IgD-negative memory B cell (primary cell): ENCODE results near the gene DIDO1. TPM values are rescaled to one million over a fixed set of nuclear protein-coding genes. Genes with fewer than 3 reads are reported as not detected.
"Not testable (repeated sequence)": the region's sequence is repeated elsewhere in the genome, so short reads cannot be mapped to it uniquely, and the experiment has no call there.

Experiments
- H3K27ac Mint-ChIP-seq, 3 donors: one replicate each; pipeline ENCODE4 v1.8.0; 2020 to 2022; ENCODE audit warnings: mild to moderate bottlenecking in 3 of 3, mixed read lengths in 3 of 3, moderate library complexity in 1 of 3
- H3K27me3 Mint-ChIP-seq: one replicate; pipeline ENCODE4 v1.8.0; 2021; ENCODE audit warnings: mixed read lengths
- H3K36me3 Mint-ChIP-seq: one replicate; pipeline ENCODE4 v1.8.0; 2020; ENCODE audit warnings: mild to moderate bottlenecking, mixed read lengths
- H3K4me1 Mint-ChIP-seq, 3 donors: one replicate each; pipeline ENCODE4 v1.8.0; 2020 to 2022; ENCODE audit warnings: mixed read lengths in 3 of 3, mild to moderate bottlenecking in 1 of 3
- H3K4me3 Mint-ChIP-seq, 4 donors: one replicate each; pipeline ENCODE4 v1.8.0; 2020 to 2022; ENCODE audit warnings: mild to moderate bottlenecking in 4 of 4, mixed read lengths in 4 of 4, moderate library complexity in 3 of 4
- H3K9me3 Mint-ChIP-seq, 3 donors: one replicate each; pipeline ENCODE4 v1.8.0; 2020 to 2021; ENCODE audit warnings: mixed read lengths in 3 of 3, mild to moderate bottlenecking in 1 of 3
- polyA plus RNA-seq: library from polyadenylated mRNA; unstranded; fragments of 300-500 nt; fragmentation: Illumina TruSeq; gene quantifications from one replicate; pipeline ENCODE4 v1.2.3, GENCODE V29; 2021

Gene DIDO1
- polyA plus RNA-seq, 1 donor from 2014 or later: 42.8 TPM

DNA sequence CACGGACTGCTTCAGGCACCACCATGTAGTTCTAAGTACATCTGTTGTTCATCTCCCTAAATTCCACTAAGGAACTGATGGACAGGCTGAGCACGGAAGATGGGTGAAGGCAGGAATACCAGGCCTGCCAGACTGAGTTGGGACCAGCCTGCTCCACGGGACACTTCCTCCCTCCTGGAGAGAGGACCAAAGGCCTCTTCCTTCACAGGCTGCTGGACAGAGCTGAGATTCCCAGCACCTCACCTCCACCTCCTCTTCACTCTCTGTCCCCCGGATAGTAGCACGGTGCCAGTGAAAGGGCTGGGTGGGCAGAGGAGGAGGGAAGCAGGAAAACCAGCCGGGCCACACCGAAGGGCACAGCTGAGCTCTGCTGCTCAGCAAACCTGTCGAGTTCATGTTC, 41.7 kb downstream of the DIDO1 start:
- Mint-ChIP-seq H3K36me3 (no peaks in the 10 kb centered on the region), H3K27ac (no peak overlapping the region), H3K9me3 (no peaks in the 10 kb centered on the region), H3K27me3 (no peaks in the 10 kb centered on the region), H3K4me3 (no peak overlapping the region), H3K4me1 (peaks cover 0 to 4% (median 2%) of the 10 kb centered on the region in 3 donors)

DNA sequence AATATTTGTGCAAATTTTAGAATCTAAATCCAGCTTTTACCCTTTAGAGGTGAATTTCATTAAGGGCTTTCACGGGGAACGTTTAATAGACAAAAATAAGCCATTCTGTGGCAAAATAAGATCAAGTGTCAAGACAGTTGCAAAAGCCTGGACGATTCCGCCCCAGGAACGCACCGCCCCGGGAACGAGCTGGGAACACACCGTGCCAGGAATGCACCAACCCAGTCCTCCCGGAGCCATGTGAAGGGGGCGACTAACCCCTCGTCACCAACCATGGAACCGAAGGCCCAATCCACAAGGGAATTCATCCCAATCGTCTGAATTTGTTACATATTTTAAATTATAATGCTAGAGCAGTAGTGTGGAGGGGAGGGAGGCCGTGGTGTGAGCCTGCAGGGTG, 43.9 kb downstream of the DIDO1 start:
- Mint-ChIP-seq H3K4me3 (no peak overlapping the region), H3K27ac (no peak overlapping the region), H3K4me1 (peaks cover 0 to 4% (median 2%) of the 10 kb centered on the region in 3 donors), H3K27me3 (no peaks in the 10 kb centered on the region), H3K9me3 (no peaks in the 10 kb centered on the region), H3K36me3 (peaks cover 1% of the 10 kb centered on the region)

DNA sequence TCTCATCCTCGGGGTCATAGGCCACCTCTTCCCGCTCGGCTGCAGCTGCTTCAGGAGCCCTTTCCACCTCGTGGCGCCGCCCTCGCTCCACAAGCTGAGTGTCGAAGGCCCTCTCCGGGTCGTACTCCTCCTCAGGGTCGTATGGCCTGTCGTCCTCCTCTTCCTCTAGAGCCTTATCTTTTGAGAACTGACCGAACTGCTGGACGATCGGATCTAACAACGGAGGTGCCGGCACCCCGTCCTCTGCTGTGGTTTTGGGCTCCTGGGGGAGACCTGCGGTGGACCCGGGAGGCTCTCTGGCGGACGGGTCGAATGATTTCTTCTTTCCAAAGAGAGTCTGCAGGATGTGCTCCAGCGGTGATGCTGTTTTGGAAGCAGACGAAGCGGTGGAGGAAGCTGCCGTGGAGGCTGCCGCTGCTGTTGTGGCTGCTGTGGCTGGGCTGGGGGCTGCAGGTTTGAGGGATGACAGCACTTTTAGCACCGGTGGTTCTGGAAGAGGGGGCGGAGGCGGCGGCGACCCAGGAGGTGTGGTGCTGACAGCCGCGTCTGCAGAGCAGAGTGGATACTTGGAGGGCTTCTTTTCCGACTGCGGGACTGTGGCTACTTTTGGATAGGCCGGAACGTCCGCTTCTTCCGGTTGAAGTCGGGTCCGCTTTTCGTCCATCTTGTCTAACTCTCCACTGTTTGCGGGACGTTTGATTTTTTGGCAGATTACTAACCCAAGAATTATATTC, 44.5 kb downstream of the DIDO1 start:
- Mint-ChIP-seq H3K4me1 (peaks cover 0 to 4% (median 2%) of the 10 kb centered on the region in 3 donors), H3K4me3 (no peak overlapping the region), H3K36me3 (peaks cover 1% of the 10 kb centered on the region), H3K27me3 (no peaks in the 10 kb centered on the region), H3K27ac (peak overlapping the region in 1 of 3 donors; percentile 7), H3K9me3 (no peaks in the 10 kb centered on the region)

GRCh38 chr20:62880935-62881661, 45.2 kb downstream of the DIDO1 start:
- no peaks in the 10 kb centered on the region for H3K9me3 Mint-ChIP-seq
- peaks cover 0 to 2% (median under 1%) of the 10 kb centered on the region in 3 donors for H3K4me1 Mint-ChIP-seq
- H3K4me3 Mint-ChIP-seq: no peak overlapping the region
- no peaks in the 10 kb centered on the region for H3K27me3 Mint-ChIP-seq
- peak overlapping the region in 1 of 3 donors; percentile 7 for H3K27ac Mint-ChIP-seq
- H3K36me3 Mint-ChIP-seq: peaks cover 1% of the 10 kb centered on the region

GRCh38 chr20:62880147-62880934, 46.0 kb downstream of the DIDO1 start:
- H3K4me3 Mint-ChIP-seq: peak overlapping the region in 1 of 4 donors; percentile 27
- no peak overlapping the region for H3K27ac Mint-ChIP-seq
- no peaks in the 10 kb centered on the region for H3K27me3 Mint-ChIP-seq
- H3K9me3 Mint-ChIP-seq: no peaks in the 10 kb centered on the region
- peaks cover 0 to 2% (median 2%) of the 10 kb centered on the region in 3 donors for H3K4me1 Mint-ChIP-seq
- peaks cover 1% of the 10 kb centered on the region for H3K36me3 Mint-ChIP-seq

GRCh38 chr20:62879275-62880146, 46.8 kb downstream of the DIDO1 start:
- Mint-ChIP-seq H3K36me3 (peaks cover 1% of the 10 kb centered on the region), H3K9me3 (no peaks in the 10 kb centered on the region), H3K4me3 (peak overlapping the region in 1 of 4 donors; percentile 27), H3K27me3 (no peaks in the 10 kb centered on the region), H3K27ac (no peak overlapping the region), H3K4me1 (peaks cover 0 to 2% (median 2%) of the 10 kb centered on the region in 3 donors)

GRCh38 chr20:62878244-62879038, 47.9 kb downstream of the DIDO1 start:
- Mint-ChIP-seq H3K4me1 (peaks cover 0 to 9% (median 0%) of the 10 kb centered on the region in 3 donors), H3K27ac (no peak overlapping the region), H3K27me3 (peaks cover 4% of the 10 kb centered on the region), H3K36me3 (peaks cover 1% of the 10 kb centered on the region), H3K4me3 (no peak overlapping the region), H3K9me3 (no peaks in the 10 kb centered on the region)

GRCh38 chr20:62876902-62877816, 49.1 kb downstream of the DIDO1 start:
- Mint-ChIP-seq H3K27me3 (peaks cover 4% of the 10 kb centered on the region), H3K4me3 (peak overlapping the region in 1 of 4 donors; percentile 17), H3K9me3 (no peaks in the 10 kb centered on the region), H3K36me3 (peaks cover 1% of the 10 kb centered on the region), H3K4me1 (peaks cover 0 to 9% (median 0%) of the 10 kb centered on the region in 3 donors), H3K27ac (no peak overlapping the region)

GRCh38 chr20:62876501-62876901, 49.8 kb downstream of the DIDO1 start:
- H3K4me3 Mint-ChIP-seq: no peak overlapping the region

DNA sequence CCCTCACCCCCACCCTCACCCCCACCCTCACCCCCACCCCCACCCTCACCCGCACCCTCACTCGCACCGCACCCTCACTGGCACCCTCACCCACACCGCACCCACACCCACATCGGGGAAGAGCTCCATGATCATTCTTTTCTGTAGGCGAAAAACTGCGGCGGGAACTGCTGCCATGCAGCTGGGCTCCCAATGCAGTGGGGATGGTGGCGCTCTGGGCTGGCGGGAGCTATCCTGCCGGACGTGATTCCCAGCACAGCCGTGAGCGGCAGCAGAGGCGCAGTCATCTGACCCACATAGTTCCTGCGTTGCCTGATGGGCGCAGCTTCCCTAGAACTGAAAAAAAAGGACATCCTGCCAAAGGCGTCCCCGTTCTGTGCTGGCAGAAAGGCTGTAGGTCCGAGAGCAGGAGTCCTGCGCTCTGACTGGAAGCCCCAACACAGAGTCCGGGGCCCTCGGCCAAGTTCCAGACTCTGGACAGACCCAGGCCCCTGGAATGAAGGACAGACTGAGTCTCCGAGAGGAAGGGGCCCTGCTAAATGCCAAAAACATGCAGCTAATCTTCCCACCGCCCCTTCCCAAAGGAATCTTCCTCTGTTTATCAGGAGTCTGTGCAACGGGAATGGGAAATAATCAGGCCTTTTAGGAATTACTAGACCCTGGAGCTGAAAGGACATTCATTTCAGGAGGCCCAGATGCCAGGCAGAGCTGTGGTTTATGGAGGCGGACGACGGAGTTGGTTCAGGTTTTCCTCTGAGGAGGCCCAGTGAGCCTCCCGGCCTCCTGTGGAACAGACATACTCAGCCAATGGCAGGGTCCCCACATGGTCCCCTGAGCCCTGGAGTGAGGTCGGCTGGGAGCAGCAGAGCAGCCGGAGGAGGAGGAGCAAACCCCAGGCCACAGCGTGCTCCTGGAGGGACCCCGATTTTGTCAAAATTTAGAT, 50.6 kb downstream of the DIDO1 start:
- Mint-ChIP-seq H3K27me3 (peaks cover 4% of the 10 kb centered on the region), H3K9me3 (no peaks in the 10 kb centered on the region), H3K36me3 (peaks cover 3% of the 10 kb centered on the region), H3K4me1 (peaks cover 0 to 9% (median 0%) of the 10 kb centered on the region in 3 donors), H3K4me3 (peak overlapping the region in 2 of 4 donors; percentile 37 to 65), H3K27ac (peak overlapping the region in 1 of 3 donors; percentile 48)

More at GRCh38 chr20:62876501-62876901, 49.8 kb downstream of the DIDO1 start:
- Mint-ChIP-seq H3K36me3 (peaks cover 1% of the 10 kb centered on the region), H3K9me3 (no peaks in the 10 kb centered on the region), H3K27ac (no peak overlapping the region), H3K27me3 (peaks cover 4% of the 10 kb centered on the region), H3K4me1 (peaks cover 0 to 9% (median 0%) of the 10 kb centered on the region in 3 donors)

GRCh38 chr20:62874964-62875344, 51.4 kb downstream of the DIDO1 start:
- peaks cover 4% of the 10 kb centered on the region for H3K36me3 Mint-ChIP-seq
- peaks cover 0 to 9% (median 0%) of the 10 kb centered on the region in 3 donors for H3K4me1 Mint-ChIP-seq
- no peak overlapping the region for H3K27ac Mint-ChIP-seq
- H3K27me3 Mint-ChIP-seq: peaks cover 4% of the 10 kb centered on the region
- no peak overlapping the region for H3K4me3 Mint-ChIP-seq
- no peaks in the 10 kb centered on the region for H3K9me3 Mint-ChIP-seq

DNA sequence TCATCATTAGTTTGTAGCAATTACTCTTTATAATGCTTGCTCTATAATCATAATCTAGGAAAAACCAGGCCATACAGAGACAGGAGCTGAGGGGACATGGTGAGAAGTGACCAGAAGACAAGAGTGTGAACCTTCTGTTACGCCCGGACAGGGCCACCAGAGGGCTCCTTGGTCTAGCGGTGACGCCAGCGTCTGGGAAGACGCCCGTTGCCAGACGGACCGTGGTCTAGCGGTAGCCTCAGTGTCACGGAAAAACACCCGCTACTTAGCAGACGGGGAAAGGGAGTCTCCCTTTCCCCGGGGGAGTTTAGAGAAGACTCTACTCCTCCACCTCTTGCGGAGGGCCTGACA, 52.6 kb downstream of the DIDO1 start:
- H3K36me3 Mint-ChIP-seq, H3K27me3 Mint-ChIP-seq, H3K9me3 Mint-ChIP-seq, H3K4me1 Mint-ChIP-seq: not testable (repeated sequence)
- Mint-ChIP-seq H3K4me3 (peak overlapping the region in 2 of 4 donors; percentile 20 to 75), H3K27ac (peak overlapping the region in 2 of 3 donors; percentile 50 to 78)
